NCI-H524 treated with DMSO at 0.1 percent for 48 hours (cell line): ENCODE data around the gene RPS6KC1.
"Not testable (repeated sequence)": the region's sequence is repeated elsewhere in the genome, so short reads cannot be mapped to it uniquely, and the experiment has no call there.

Source experiments
- DNase-seq: peaks from one replicate; lab custom pipeline; 2025; lab: John Stamatoyannopoulos, UW

Gene RPS6KC1

DNA sequence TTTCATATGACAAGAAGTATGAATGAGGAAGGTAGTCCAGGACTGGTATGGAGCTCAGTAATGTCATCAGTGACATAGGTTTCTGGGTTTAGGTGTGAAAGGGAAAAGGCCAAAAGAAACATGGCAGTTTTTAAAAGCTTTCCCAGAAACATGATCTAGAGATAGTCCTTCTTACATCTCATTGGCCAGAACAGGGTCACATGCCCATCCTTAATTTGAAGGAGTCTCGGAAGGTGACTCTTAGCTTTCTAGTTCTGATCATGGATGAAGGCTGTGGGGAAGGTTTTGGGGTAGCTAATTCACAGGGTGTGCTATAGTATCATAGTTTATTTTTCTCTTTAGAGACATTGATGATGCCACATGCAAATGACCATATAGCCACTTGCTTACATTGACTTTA is 55.3 kb downstream of the RPS6KC1 start:
- no peak for DNase-seq

GRCh38 chr1:213107613-213108012 is 56.6 kb downstream of the RPS6KC1 start:
- DNase-seq, result no peak

GRCh38 chr1:213110349-213111300 is 59.6 kb downstream of the RPS6KC1 start:
- DNase-seq, result no peak

DNA sequence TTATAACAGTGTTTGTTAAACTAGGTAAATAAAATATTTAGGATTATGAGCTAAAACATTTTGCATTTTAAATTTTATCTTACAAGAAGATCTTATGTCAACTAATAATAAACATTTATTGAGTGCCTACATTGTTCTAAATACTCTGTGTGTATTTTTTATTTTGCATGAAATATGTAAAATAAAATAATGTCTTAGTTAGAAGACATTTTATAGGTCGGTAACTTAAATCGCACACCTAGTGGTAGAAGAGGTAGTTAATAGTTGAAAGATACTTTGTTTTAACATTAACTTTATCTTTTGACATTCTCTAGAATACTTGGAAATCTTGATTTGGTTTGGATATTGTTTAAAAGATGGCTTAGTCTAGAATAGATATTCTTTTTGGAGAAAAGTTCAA is 60.5 kb downstream of the RPS6KC1 start:
- no peak for DNase-seq

DNA sequence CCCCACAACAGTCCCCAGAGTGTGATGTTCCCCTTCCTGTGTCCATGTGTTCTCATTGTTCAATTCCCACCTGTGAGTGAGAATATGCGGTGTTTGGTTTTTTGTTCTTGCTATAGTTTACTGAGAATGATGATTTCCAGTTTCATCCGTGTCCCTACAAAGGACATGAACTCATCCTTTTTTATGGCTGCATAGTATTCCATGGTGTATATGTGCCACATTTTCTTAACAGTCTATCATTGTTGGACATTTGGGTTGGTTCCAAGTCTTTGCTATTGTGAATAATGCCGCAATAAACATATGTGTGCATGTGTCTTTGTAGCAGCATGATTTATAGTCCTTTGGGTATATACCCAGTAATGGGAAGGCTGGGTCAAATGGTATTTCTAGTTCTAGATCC is 61.7 kb downstream of the RPS6KC1 start:
- DNase-seq, result not testable (repeated sequence)

DNA sequence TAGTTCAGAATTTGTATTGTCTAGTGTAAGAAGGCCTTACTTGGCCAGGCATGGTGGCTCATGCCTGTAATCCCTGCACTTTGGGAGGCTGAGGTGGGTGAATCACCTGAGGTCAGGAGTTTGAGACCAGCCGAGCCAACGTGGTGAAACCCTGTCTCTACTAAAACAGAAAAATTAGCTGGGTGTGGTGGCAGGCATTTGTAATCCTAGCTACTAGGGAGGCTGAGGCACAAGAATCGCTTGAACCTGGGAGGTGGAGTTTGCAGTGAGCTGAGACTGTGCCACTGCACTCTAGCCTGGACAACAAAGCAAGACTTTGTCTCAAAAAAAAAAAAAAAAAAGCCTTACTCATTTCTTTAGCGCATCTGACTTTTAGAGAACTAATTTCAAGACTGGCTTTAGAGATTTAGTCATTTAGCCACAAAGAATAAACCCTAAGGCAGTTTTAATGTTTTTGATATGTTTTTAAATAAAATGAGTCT is 66.7 kb downstream of the RPS6KC1 start:
- DNase-seq, result not testable (repeated sequence)

- DNase-seq, result no peak
These were observed 68.8 kb downstream of the RPS6KC1 start for GRCh38 chr1:213119794-213120193.

GRCh38 chr1:213120386-213120785 is 69.3 kb downstream of the RPS6KC1 start:
- DNase-seq, result no peak

GRCh38 chr1:213120961-213121360 is 69.9 kb downstream of the RPS6KC1 start:
- DNase-seq, result no peak

DNA sequence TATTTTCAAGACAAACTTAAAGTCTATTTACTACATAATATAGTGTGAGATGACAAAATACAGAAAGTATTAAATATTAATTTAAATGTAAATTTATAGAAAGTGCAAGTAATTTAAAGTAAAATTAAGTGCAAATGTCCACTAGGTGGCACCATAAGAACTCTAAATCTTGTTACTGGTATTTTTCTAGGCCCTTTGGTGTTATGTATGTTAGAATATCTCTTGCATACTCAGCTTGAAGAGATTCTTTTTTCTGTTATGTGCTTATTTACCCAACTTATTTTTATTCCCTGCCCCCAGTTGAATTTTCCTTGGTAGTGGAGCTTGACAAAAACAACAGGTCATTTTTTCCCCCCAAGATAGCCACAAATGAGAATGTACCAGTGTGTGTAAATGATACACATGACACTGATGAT is 71.5 kb downstream of the RPS6KC1 start:
- DNase-seq, result no peak

DNA sequence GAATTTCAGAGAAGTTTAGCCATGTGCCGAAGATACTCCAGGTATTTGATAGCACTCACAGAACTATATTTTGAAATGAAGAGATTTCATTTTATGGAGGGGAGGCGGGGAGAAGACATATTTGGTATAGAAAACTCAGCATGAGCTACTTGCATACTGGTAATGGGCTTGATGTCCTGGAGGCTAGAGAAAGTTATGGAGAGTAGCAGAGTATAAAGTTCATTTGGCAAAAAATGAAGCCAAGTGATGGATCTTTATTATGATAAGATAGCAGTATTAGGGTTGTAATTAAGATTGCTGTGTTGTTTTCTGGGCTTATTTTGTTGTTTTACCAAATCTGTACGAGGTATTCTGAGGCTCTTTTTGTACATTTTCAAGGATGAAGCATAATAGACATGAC is 72.0 kb downstream of the RPS6KC1 start:
- no peak for DNase-seq

GRCh38 chr1:213123536-213123935 is 72.5 kb downstream of the RPS6KC1 start:
- no peak for DNase-seq

- no peak for DNase-seq
These were observed 73.5 kb downstream of the RPS6KC1 start for GRCh38 chr1:213124590-213124989.

DNA sequence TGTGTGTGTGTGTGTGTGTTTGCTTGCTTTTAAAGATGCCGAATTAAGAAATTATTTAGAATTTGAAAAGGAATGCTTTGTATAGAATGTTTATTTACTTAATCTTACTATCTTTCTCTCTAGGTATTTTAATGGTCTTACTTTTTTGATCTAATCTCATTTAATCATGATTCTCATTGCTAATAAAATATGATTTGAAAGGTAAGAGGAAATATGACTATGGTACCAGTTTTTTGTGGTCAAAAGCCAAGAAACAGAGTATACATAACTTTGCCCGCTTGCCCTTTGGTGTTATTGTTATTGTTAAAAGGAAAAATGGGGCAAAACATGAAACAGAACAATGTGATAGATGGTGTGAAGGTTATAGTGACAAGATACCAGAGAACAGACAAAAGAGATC is 74.6 kb downstream of the RPS6KC1 start:
- DNase-seq, result no peak

DNA sequence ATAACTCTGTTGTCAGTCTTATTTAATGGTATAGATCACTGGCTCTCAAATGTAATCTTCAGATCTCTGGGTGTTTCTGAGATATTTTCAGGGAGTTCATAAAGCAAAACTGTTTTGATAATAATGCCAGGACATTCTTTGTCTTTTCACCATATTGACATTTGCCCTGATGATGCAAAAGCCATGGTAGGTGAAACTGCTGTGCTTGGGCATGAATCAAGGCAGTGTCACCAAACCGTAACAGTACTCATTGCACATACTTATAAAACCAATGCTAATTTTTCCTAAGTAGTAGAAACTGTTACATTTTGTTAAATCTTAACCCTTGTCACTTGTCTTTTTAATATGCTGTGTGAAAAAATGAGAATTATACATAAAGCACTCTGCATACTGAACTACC is 76.0 kb downstream of the RPS6KC1 start:
- DNase-seq, result no peak

GRCh38 chr1:213131851-213132655 is 81.0 kb downstream of the RPS6KC1 start:
- no peak for DNase-seq

- no peak for DNase-seq
These were observed 84.5 kb downstream of the RPS6KC1 start for GRCh38 chr1:213135572-213135971.

- DNase-seq, result no peak
These were observed 85.3 kb downstream of the RPS6KC1 start for GRCh38 chr1:213136190-213136917.

- DNase-seq, result no peak
These were observed 87.3 kb downstream of the RPS6KC1 start for GRCh38 chr1:213138391-213138790.

DNA sequence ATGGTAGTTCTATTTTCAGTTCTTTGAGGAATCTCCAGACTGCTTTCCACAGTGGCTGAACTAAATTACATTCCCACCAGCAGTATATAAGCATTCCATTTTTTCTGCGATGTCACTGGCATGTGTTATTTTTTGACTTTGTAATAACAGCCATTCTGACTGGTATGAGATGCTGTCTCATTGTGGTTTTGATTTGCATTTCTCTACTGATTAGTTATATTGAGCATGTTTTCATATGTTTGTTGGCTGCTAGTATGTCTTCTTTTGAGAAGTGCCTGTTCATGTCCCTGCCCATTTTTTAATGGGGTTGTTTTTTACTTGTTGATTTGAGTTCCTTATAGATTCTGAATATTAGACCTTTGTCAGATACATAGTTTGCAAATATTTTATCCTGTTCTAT is 87.9 kb downstream of the RPS6KC1 start:
- no peak for DNase-seq

DNA sequence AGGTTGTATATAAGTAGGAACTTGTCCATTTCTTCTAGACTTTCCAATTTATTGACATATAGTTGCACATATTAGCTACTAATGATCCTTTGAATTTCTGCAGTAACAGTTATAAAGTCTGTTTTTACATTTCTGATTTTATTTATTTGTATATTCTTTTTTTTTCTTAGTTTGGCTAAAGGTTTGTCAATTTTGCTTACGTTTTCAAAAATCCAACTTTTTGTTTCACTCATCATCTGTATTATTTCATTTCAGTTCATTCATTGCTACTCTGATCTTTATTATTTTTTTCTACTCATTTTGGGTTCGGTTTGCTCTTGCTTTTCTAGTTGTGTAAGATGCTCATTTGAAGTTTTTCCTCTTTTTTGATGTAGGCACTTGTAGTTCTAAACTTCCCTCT is 97.9 kb downstream of the RPS6KC1 start:
- no peak for DNase-seq

GRCh38 chr1:213150090-213150489 is 99.0 kb downstream of the RPS6KC1 start:
- not testable (repeated sequence) for DNase-seq
